Psoas muscle (tissue), 8 donors: ENCODE measurements around the gene RPS2. TPM values are rescaled to one million over a fixed set of nuclear protein-coding genes. Genes with fewer than 3 reads are reported as not detected.

Experiments used
- ATAC-seq, 4 donors: fragments of 200-7000 bp; cut with Tn5 transposase; one replicate each; pipeline ENCODE4 v1.9.1; 2020; ENCODE audit warnings: moderate library complexity in 3 of 4, mild to moderate bottlenecking in 2 of 4
- DNase-seq, 2 donors: peaks; one replicate each; pipeline ENCODE4 v3.0.0-alpha.2; 2020
- H3K27ac ChIP-seq: fragments of 200-600 bp; one replicate; pipeline ENCODE4 v1.8.0; 2022
- H3K27me3 ChIP-seq, 3 donors: fragments of 200-600 bp in 1 of 3; one replicate each; pipeline versions ENCODE4 v1.6.1 to v1.8.0; 2013 to 2022; ENCODE audit warnings: low read length in 2 of 3, mild to moderate bottlenecking in 2 of 3, moderate library complexity in 1 of 3; ENCODE audit not compliant: insufficient read depth in 3 of 3
- H3K36me3 ChIP-seq, 2 donors: fragments of 200-600 bp in 1 of 2; one replicate each; pipeline versions ENCODE4 v1.6.1 to v1.8.0; 2013 to 2022; ENCODE audit warnings: low read depth in 1 of 2, mild to moderate bottlenecking in 1 of 2, moderate library complexity in 1 of 2; ENCODE audit not compliant: insufficient read depth in 1 of 2
- H3K4me1 ChIP-seq: fragments of 200-600 bp; one replicate; pipeline ENCODE4 v1.8.0; 2022
- H3K4me3 ChIP-seq: fragments of 200-600 bp; one replicate; pipeline ENCODE4 v1.8.0; 2022; ENCODE audit warnings: mild to moderate bottlenecking
- H3K9me3 ChIP-seq: fragments of 200-600 bp; one replicate; pipeline ENCODE4 v1.8.0; 2022
- CTCF ChIP-seq: fragments of 200-600 bp; IDR thresholded peaks from one replicate; pipeline ENCODE4 v1.8.0; 2022; ENCODE audit warnings: antibody characterized with exemption
- WGBS, 3 donors: extraction: QIAGEN DNeasy Blood & Tissue Kit; methylation state at CpG; one replicate each; pipeline versions ENCODE4 v1.1.6 to v1.1.7; 2013; 5-methylcytosine and 5-hydroxymethylcytosine counted together
- intact Hi-C, 2 donors: fragments of 100-400 bp; cut with DNase I; formaldehyde crosslinking; loops; one replicate each; pipeline versions ENCODE4 v1.11.0 to v1.14.2; 2022
- polyA plus RNA-seq, 3 donors: library from polyadenylated mRNA; stranded (reverse); fragments of 200-250 nt; gene quantifications; one replicate each; pipeline ENCODE4 v1.2.3, GENCODE V29; 2013
- total RNA-seq, 4 donors: library from RNA; stranded (reverse); fragmentation: NEBNext Ultra II Directional in 2 of 4; extraction: Animal tissue kit (Norgen Biotek cat#: 25700) in 2 of 4; gene quantifications; one replicate each; pipeline versions ENCODE4 v1.2.1 to v1.2.4, GENCODE V29; 2021 to 2023
- donor health status: healthy with polysubstance abuse.
- donor health status: DM: no; HTN: no; CAD: no; lungs with moderate emphysema.
- donor health status: Bipolar disorder and iron deficiency.
- donor health status: healthy.
- donor health status: DM: yes; HTN: yes; CAD: no.
- donor health status: DM: no; HTN: no; CAD: no.
- donor health status: DM: no; HTN: no; CAD: no.
- donor health status: DM: yes; HTN: yes; CAD: no.

RPS2 gene
- total and polyA plus RNA-seq, 7 donors: 1,044 to 3,940 (median 1,902) TPM

DNA sequence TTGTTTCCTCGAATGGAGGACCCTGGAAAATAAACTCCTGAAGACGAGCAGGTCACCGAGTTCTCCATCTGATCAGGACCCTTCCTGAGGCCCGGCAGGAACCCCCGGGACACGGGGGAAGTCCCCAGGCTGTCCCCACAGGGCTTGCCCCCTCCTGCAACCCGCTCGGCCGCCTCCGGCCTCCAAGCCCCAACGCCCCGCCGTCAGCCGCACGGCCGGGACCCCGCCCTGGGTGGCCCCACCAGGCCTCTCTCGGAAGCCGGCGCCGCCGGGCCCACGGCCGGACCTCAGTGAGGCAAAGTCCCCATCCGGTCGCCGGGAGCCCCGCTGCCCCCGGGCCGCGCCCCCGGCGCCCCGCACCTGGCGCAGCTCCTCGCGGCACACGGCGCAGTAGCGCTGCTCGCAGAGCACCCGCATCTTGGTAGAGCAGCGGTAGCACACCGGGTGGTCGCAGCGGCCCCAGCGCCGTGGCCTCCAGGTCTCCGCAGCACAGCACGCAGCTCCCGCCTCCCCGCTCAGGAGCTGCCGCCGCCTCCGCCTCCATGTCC, 44.6 kb upstream of the RPS2 start:
- intact Hi-C loops: no loop called here
- DNase-seq (peak in 1 of 2 donors; percentile 58), ATAC-seq (peak; percentile 1 to 4 (median 2))
- peaks cover 0 to 13% of the 10 kb centered on the region in 2 donors for H3K36me3 ChIP-seq
- 0 to 1% (median 0%) methylated on average over 31 to 55 of the region's 55 CpGs for whole genome bisulfite sequencing, 3 donors
- H3K9me3 ChIP-seq: no peaks in the 10 kb centered on the region
- peak overlapping the region; percentile 98 for H3K27ac ChIP-seq
- peak overlapping the region; percentile 98 for H3K4me3 ChIP-seq
- peaks cover 49% of the 10 kb centered on the region for H3K4me1 ChIP-seq
- TF ChIP-seq CTCF: no peak
- H3K27me3 ChIP-seq: no peaks in the 10 kb centered on the region

DNA sequence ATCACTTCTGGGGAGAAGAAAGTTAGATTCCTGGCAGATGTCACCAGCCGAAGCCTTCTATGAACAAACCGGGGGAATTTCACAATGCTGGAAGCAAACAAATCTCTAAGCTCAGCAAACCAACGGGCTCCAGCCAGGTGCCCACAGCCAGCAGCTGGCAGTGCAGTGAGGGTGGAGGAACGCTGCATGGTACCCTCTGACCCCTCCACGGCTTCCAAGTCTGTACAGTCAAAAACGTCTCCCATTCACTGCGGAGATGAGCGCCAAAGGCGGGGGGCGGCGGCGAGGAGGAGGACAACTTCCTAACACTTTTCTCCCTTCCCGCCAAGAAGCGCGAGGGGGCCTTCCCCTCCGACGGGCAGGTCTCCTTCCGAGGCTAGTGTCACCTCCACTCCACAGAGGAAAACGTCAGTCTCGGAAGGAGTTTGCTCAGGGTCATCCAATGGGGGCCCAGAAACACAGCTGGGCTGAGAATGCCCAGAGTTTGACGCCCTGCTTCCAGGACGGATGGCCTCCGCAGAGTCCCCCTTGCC, 44.1 kb upstream of the RPS2 start:
- no peaks in the 10 kb centered on the region for H3K27me3 ChIP-seq
- H3K27ac ChIP-seq: peak overlapping the region; percentile 98
- ATAC-seq (no peak), DNase-seq (peak in 1 of 2 donors; percentile 60)
- peaks cover 0 to 13% of the 10 kb centered on the region in 2 donors for H3K36me3 ChIP-seq
- peaks cover 54% of the 10 kb centered on the region for H3K4me1 ChIP-seq
- WGBS, 3 donors: 4 to 10% (median 5%) methylated on average over 23 of the region's 23 CpGs
- no peaks in the 10 kb centered on the region for H3K9me3 ChIP-seq
- intact Hi-C loops: no loop called here
- H3K4me3 ChIP-seq: peak overlapping the region; percentile 98
- no peak for TF ChIP-seq CTCF

- Histone ChIP-seq H3K27me3 (no peaks in the 10 kb centered on the region), H3K27ac (peak overlapping the region; percentile 98), H3K9me3 (no peaks in the 10 kb centered on the region), H3K36me3 (peaks cover 0 to 17% of the 10 kb centered on the region in 2 donors), H3K4me3 (peak overlapping the region; percentile 98), H3K4me1 (peaks cover 60% of the 10 kb centered on the region)
- WGBS, 3 donors: 25 to 35% (median 31%) methylated on average over 15 of the region's 15 CpGs
- intact Hi-C loops: no loop called here
- no peak for TF ChIP-seq CTCF
- DNase-seq: peak in 1 of 2 donors; percentile 72
- ATAC-seq: no peak
These were observed 43.4 kb upstream of the RPS2 start for GRCh38 chr16:2008009-2008526.

DNA sequence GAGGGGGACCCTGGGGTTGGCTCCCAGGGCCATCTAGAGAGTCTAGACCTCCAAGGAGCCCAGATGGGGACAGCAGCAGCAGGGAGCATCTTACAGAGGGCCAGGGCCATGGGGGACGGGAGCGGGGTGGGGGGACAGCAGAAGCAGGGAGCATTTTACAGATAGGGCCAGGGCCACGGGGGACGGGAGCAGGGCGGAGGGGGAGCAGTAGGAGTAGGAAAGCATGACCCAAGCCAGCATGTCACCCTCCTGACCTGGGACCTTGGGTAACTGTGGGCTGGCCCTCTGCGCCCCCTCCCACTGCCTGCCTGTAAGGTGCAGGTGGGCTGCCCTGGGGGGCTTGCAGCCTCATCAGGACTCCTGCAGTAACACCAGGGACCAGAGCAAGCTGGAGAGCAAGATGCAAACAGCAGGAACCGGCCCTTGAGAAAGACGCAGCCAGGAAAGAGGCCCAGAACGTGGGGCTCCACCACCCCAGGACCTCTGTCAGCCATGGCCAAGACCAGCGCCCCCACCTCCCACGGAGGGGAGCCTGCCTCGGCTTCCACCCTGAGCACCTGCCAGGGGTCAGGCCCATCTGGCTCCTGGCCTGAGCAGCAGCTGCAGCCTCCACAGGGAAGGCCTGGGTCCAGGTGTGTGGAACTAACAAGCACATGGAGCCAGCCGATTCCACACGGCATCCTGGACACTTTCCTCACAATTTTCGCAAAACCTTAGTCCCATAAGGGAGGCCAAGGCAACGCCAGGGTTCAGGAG, 42.6 kb upstream of the RPS2 start:
- intact Hi-C loops: no loop called here
- 50 to 57% (median 51%) methylated on average over 15 to 16 of the region's 16 CpGs for WGBS, 3 donors
- H3K27ac ChIP-seq: peak overlapping the region; percentile 98

More for the DNA sequence above, 42.6 kb upstream of the RPS2 start:
- DNase-seq (peak in 1 of 2 donors; percentile 51), ATAC-seq (no peak)
- peaks cover 60% of the 10 kb centered on the region for H3K4me1 ChIP-seq
- peak overlapping the region; percentile 98 for H3K4me3 ChIP-seq
- TF ChIP-seq CTCF: no peak
- peaks cover 0 to 26% of the 10 kb centered on the region in 2 donors for H3K36me3 ChIP-seq
- H3K9me3 ChIP-seq: no peaks in the 10 kb centered on the region
- H3K27me3 ChIP-seq: no peaks in the 10 kb centered on the region
